H9 (cell line): ENCODE data around the gene CDK10. TPM values are rescaled to one million over a fixed set of nuclear protein-coding genes. Genes with fewer than 3 reads are reported as not detected.
A peak's percentile ranks its signal among the peaks of the same experiment; 100 is the strongest.

Source experiments
- DNase-seq: peaks from one replicate; pipeline ENCODE4 v3.0.0-alpha.2; 2017
- H2AFZ ChIP-seq: one replicate; pipeline ENCODE4 v1.6.1; 2013; ENCODE audit warnings: mild to moderate bottlenecking, low read length, control low read depth, moderate library complexity
- H2AK5ac ChIP-seq: 2 replicates; pipeline ENCODE4 v1.6.1; 2013; ENCODE audit warnings: low read length, control low read depth, mixed read lengths; ENCODE audit not compliant: insufficient read length
- H2BK120ac ChIP-seq: one replicate; pipeline ENCODE4 v1.6.1; 2013; ENCODE audit warnings: low read depth, mild to moderate bottlenecking, low read length, control low read depth, inconsistent platforms; ENCODE audit not compliant: poor library complexity, severe bottlenecking
- H2BK12ac ChIP-seq: 2 replicates; pipeline ENCODE4 v1.6.1; 2013; ENCODE audit warnings: low read length, control low read depth, mixed read lengths, low read depth; ENCODE audit not compliant: insufficient read length
- H2BK15ac ChIP-seq: 2 replicates; pipeline ENCODE4 v1.6.1; 2013; ENCODE audit warnings: low read depth, low read length, control low read depth
- H2BK20ac ChIP-seq: one replicate; pipeline ENCODE4 v1.6.1; 2013; ENCODE audit warnings: low read depth, mild to moderate bottlenecking, low read length, control low read depth, inconsistent platforms; ENCODE audit not compliant: poor library complexity, severe bottlenecking
- H2BK5ac ChIP-seq: 2 replicates; pipeline ENCODE4 v1.6.1; 2013; ENCODE audit warnings: low read length, control low read depth, mixed read lengths; ENCODE audit not compliant: insufficient read length
- H3K14ac ChIP-seq: 2 replicates; pipeline ENCODE4 v1.6.1; 2013; ENCODE audit warnings: low read length, control low read depth; ENCODE audit not compliant: insufficient read depth
- H3K18ac ChIP-seq: 2 replicates; pipeline ENCODE4 v1.6.1; 2013; ENCODE audit warnings: low read depth, mild to moderate bottlenecking, mixed read lengths, low read length, control low read depth; ENCODE audit not compliant: insufficient read length
- H3K23ac ChIP-seq: 2 replicates; pipeline ENCODE4 v1.6.1; 2013; ENCODE audit warnings: low read length, control low read depth, mixed read lengths, low read depth; ENCODE audit not compliant: insufficient read length
- H3K23me2 ChIP-seq: 2 replicates; pipeline ENCODE4 v1.6.1; 2013; ENCODE audit warnings: low read depth, mild to moderate bottlenecking, mixed read lengths, low read length, control low read depth; ENCODE audit not compliant: insufficient read length, poor library complexity, severe bottlenecking
- H3K27ac ChIP-seq: 2 replicates; pipeline ENCODE4 v1.5.1; 2013; ENCODE audit warnings: low read length, control low read depth, mixed read lengths, low read depth; ENCODE audit not compliant: insufficient read length
- H3K27me3 ChIP-seq: 2 replicates; pipeline ENCODE4 v1.6.1; 2013; ENCODE audit warnings: low read length, control low read depth, inconsistent platforms; ENCODE audit not compliant: insufficient read depth
- H3K4ac ChIP-seq: 2 replicates; pipeline ENCODE4 v1.6.1; 2013; ENCODE audit warnings: low read depth, mild to moderate bottlenecking, control low read depth, inconsistent platforms, low read length, moderate library complexity
- H3K4me1 ChIP-seq: 2 replicates; pipeline ENCODE4 v1.6.1; 2013; ENCODE audit warnings: low read length, control low read depth, inconsistent platforms; ENCODE audit not compliant: insufficient read depth
- H3K4me2 ChIP-seq: 2 replicates; pipeline ENCODE4 v1.6.1; 2013; ENCODE audit warnings: low read length, control low read depth, mixed read lengths; ENCODE audit not compliant: insufficient read length, insufficient read depth
- H3K56ac ChIP-seq: 2 replicates; pipeline ENCODE4 v1.6.1; 2013; ENCODE audit warnings: low read depth, mild to moderate bottlenecking, mixed read lengths, low read length, control low read depth; ENCODE audit not compliant: insufficient read length
- H3K79me1 ChIP-seq: 2 replicates; pipeline ENCODE4 v1.6.1; 2013; ENCODE audit warnings: low read depth, mild to moderate bottlenecking, moderate library complexity, low read length, control low read depth, inconsistent platforms; ENCODE audit not compliant: insufficient read depth, poor library complexity, severe bottlenecking
- H3K79me2 ChIP-seq: 2 replicates; pipeline ENCODE4 v1.6.1; 2013; ENCODE audit warnings: low read length, control low read depth, inconsistent platforms; ENCODE audit not compliant: insufficient read depth
- H3K9ac ChIP-seq: 2 replicates; pipeline ENCODE4 v1.6.1; 2013; ENCODE audit warnings: low read length, control low read depth, mixed read lengths; ENCODE audit not compliant: insufficient read length; ENCODE audit errors: extremely low read depth
- H3K9me3 ChIP-seq: one replicate; pipeline ENCODE4 v1.6.1; 2013; ENCODE audit warnings: low read depth, low read length, inconsistent platforms; ENCODE audit not compliant: control insufficient read depth
- H3T11ph ChIP-seq: one replicate; pipeline ENCODE4 v1.6.1; 2013; ENCODE audit warnings: mild to moderate bottlenecking, low read length, control low read depth, inconsistent platforms
- H4K20me1 ChIP-seq: one replicate; pipeline ENCODE4 v1.6.1; 2013; ENCODE audit not compliant: control insufficient read depth, insufficient read length, insufficient read depth
- H4K5ac ChIP-seq: 2 replicates; pipeline ENCODE4 v1.6.1; 2013; ENCODE audit warnings: low read depth, mild to moderate bottlenecking, mixed read lengths, low read length, control low read depth; ENCODE audit not compliant: insufficient read length
- H4K8ac ChIP-seq: replicated peaks from 2 replicates; pipeline ENCODE4 v1.6.1; 2013; ENCODE audit warnings: low read length, control low read depth, mixed read lengths, low read depth; ENCODE audit not compliant: insufficient read length
- H4K91ac ChIP-seq: 2 replicates; pipeline ENCODE4 v1.6.1; 2013; ENCODE audit warnings: low read depth, mild to moderate bottlenecking, moderate library complexity, mixed read lengths, low read length, control low read depth; ENCODE audit not compliant: insufficient read length
- H3K27ac Mint-ChIP-seq, 3 experiments: 2 replicates in 2 of 3; 3 replicates in 1 of 3; pipeline ENCODE4 v1.8.0; 2020 to 2021; ENCODE audit warnings: mixed read lengths in 3 of 3, mild to moderate bottlenecking in 1 of 3, moderate library complexity in 1 of 3
- H3K27me3 Mint-ChIP-seq: 2 replicates; pipeline ENCODE4 v1.8.0; 2021; ENCODE audit warnings: low read depth, mild to moderate bottlenecking, moderate library complexity, mixed read lengths
- H3K36me3 Mint-ChIP-seq, 3 experiments: 2 replicates in 2 of 3; 3 replicates in 1 of 3; pipeline ENCODE4 v1.8.0; 2020 to 2021; ENCODE audit warnings: low read depth in 3 of 3, mixed read lengths in 3 of 3; ENCODE audit not compliant: insufficient read depth in 1 of 3
- H3K4me1 Mint-ChIP-seq, 2 experiments: 2 replicates each; pipeline ENCODE4 v1.8.0; 2020; ENCODE audit warnings: mixed read lengths in 2 of 2
- H3K4me3 Mint-ChIP-seq, 2 experiments: 2 replicates in 1 of 2; 3 replicates in 1 of 2; pipeline ENCODE4 v1.8.0; 2020 to 2021; ENCODE audit warnings: mild to moderate bottlenecking in 2 of 2, mixed read lengths in 2 of 2, moderate library complexity in 1 of 2
- H3K9me3 Mint-ChIP-seq, 2 experiments: 2 replicates in 1 of 2; 3 replicates in 1 of 2; pipeline ENCODE4 v1.8.0; 2020; ENCODE audit warnings: mild to moderate bottlenecking in 2 of 2, mixed read lengths in 2 of 2, moderate library complexity in 1 of 2
- CTCF ChIP-seq: fragments of 200-600 bp; sonication (generic); conservative IDR thresholded peaks from 3 replicates; pipeline ENCODE4 v1.8.0; 2021; ENCODE audit warnings: antibody characterized with exemption, mild to moderate bottlenecking
- WGBS: extraction: QIAGEN DNeasy Blood & Tissue Kit; methylation state at CpG from one replicate; pipeline ENCODE4 v1.1.7; 2013; ENCODE audit warnings: missing lambda C conversion rate, low lambda C conversion rate, mixed read lengths; ENCODE audit not compliant: insufficient read length; ENCODE audit errors: extremely low coverage; 5-methylcytosine and 5-hydroxymethylcytosine counted together
- total RNA-seq: library from RNA; stranded (reverse); gene quantifications from 2 replicates; pipeline ENCODE4 v1.2.1, GENCODE V29; 2021

The CDK10 gene
- total RNA-seq, 1 experiment from 2014 or later = 77.1 TPM

DNA sequence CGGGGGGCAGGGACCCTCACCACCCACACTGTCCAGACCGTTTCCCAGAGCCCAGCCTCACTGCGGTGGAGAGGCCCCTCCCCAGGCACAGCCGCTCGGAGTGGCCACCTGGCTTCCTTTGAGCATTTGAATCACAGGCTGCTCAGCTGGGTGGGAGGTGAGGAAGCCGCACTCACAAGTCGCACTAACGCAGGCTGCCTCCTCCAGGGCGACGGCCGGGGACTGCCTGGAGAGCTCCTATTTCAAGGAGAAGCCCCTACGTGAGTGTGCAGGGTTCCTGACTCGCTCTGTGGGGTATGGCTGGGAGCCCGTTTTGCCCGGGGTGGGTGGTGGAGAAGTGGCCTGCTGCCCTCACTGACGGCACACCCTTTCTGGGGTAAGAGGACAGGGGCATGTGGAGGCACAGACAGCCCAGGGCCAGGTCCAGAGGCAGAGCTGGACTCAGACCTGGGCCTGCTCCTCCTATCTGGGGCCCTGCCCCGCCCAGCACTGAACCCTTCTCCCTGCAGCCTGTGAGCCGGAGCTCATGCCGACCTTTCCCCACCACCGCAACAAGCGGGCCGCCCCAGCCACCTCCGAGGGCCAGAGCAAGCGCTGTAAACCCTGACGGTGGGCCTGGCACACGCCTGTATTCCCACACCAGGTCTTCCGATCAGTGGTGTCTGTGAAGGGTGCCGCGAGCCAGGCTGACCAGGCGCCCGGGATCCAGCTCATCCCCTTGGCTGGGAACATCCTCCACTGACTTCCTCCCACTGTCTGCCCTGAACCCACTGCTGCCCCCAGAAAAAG, 8.8 kb downstream of the CDK10 start:
- no peak overlapping the region for H3K14ac ChIP-seq
- no peak overlapping the region for H3K56ac ChIP-seq
- H4K8ac ChIP-seq = no peak overlapping the region
- Mint-ChIP-seq H3K27ac (peak overlapping the region; percentile 40 to 82 (median 49); a peak in 4 of 7 replicates), H3K27me3 (peaks cover 2% of the 10 kb centered on the region; the same call in 1 of the 2 replicates), H3K4me1 (peaks cover 5 to 7% of the 10 kb centered on the region in 2 experiments), H3K36me3 (peaks cover 27 to 63% (median 54%) of the 10 kb centered on the region in 3 experiments), H3K9me3 (no peaks in the 10 kb centered on the region; a peak in 1 of 5 replicates), H3K4me3 (no peak overlapping the region; a peak in 1 of 5 replicates)
- H3K27ac ChIP-seq = no peak overlapping the region
- H2BK15ac ChIP-seq = no peak overlapping the region
- no peak overlapping the region for H2BK120ac ChIP-seq
- H2BK12ac ChIP-seq = no peak overlapping the region
- H3K4me2 ChIP-seq = no peak overlapping the region
- H4K20me1 ChIP-seq = no peaks in the 10 kb centered on the region
- H3K4ac ChIP-seq = no peak overlapping the region
- H4K5ac ChIP-seq = no peak overlapping the region
- no peak overlapping the region for H3K18ac ChIP-seq
- no peaks in the 10 kb centered on the region for H3K4me1 ChIP-seq
- H3K23me2 ChIP-seq = peaks cover under 1% of the 10 kb centered on the region
- H2BK20ac ChIP-seq = no peak overlapping the region
- no CpG with 5 or more reads among the region's 31 CpGs for WGBS
- H4K91ac ChIP-seq = no peak overlapping the region
- H3K79me1 ChIP-seq = no peaks in the 10 kb centered on the region
- H2AK5ac ChIP-seq = no peak overlapping the region
- no peak overlapping the region for H2AFZ ChIP-seq
- H2BK5ac ChIP-seq = no peak overlapping the region
- H3K27me3 ChIP-seq = no peaks in the 10 kb centered on the region
- no peak for DNase-seq
- no peak overlapping the region for H3K9ac ChIP-seq
- no peaks in the 10 kb centered on the region for H3K79me2 ChIP-seq
- H3T11ph ChIP-seq = no peak overlapping the region
- no peak for TF ChIP-seq CTCF
- H3K9me3 ChIP-seq = no peaks in the 10 kb centered on the region
- H3K23ac ChIP-seq = no peak overlapping the region
